PFSK-1 (cell line): Measurements from ENCODE around the gene PPM1F.

Experiments
- FOXP2 ChIP-seq: optimal IDR thresholded peaks from 2 replicates; pipeline ENCODE3; 2011; ENCODE audit warnings: borderline replicate concordance, control low read depth, inconsistent platforms; ENCODE audit not compliant: insufficient read depth; ENCODE audit errors: extremely low read length, extremely low read depth
- POLR2AphosphoS5 ChIP-seq: IDR thresholded peaks from 2 replicates; pipeline ENCODE4 v1.6.1; 2012; ENCODE audit warnings: low read depth, mild to moderate bottlenecking, control low read depth, low read length, moderate library complexity
- SIN3A ChIP-seq: IDR thresholded peaks from 2 replicates; pipeline ENCODE4 v1.6.1; 2012; ENCODE audit warnings: mild to moderate bottlenecking, low read length, moderate library complexity, borderline replicate concordance; ENCODE audit not compliant: insufficient read depth
- TAF1 ChIP-seq: IDR thresholded peaks from 2 replicates; pipeline ENCODE4 v1.6.1; 2012; ENCODE audit warnings: low read length, control low read depth, borderline replicate concordance; ENCODE audit not compliant: insufficient read depth
- TF ChIP-seq, protein P1 (sequence below), 2 experiments: IDR thresholded peaks; 2 replicates each; pipeline versions ENCODE4 v1.6.1 to v1.8.0; 2011 to 2012; ENCODE audit warnings: low read depth in 2 of 2, low read length in 2 of 2, control low read depth in 1 of 2, inconsistent platforms in 1 of 2, mild to moderate bottlenecking in 1 of 2, moderate library complexity in 1 of 2; ENCODE audit not compliant: insufficient read depth in 1 of 2

PPM1F gene

DNA sequence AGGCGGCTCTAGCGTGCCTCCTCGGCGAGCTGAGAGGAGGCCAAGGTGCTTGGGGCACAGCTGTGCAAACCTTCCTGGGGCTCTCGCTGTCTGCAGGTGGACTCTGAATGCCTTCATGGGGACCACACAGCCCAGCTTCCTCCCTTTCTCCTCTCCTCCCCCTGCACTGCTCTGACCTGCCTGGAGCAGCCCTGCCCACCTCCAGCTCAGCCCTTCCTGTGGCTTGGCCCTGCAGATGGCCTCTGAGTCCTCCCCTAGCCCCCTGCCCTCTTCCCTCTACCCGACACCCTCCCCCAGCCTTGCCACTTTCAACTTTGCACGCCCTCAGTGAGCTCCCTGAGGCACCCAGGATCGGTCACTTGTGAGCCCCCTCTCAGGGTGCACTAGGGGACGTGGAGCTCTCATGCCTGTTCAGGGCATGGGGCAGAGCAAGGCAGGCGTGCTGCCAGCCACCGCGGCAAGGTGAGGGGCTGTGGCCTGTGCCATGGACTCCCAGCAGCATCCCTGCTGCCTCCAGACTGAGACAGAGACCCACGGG is 31.4 kb downstream of the PPM1F start:
- TF ChIP-seq FOXP2 (no peak), POLR2AphosphoS5 (no peak), SIN3A (no peak), TAF1 (no peak)
- TF ChIP-seq, protein P1, sequence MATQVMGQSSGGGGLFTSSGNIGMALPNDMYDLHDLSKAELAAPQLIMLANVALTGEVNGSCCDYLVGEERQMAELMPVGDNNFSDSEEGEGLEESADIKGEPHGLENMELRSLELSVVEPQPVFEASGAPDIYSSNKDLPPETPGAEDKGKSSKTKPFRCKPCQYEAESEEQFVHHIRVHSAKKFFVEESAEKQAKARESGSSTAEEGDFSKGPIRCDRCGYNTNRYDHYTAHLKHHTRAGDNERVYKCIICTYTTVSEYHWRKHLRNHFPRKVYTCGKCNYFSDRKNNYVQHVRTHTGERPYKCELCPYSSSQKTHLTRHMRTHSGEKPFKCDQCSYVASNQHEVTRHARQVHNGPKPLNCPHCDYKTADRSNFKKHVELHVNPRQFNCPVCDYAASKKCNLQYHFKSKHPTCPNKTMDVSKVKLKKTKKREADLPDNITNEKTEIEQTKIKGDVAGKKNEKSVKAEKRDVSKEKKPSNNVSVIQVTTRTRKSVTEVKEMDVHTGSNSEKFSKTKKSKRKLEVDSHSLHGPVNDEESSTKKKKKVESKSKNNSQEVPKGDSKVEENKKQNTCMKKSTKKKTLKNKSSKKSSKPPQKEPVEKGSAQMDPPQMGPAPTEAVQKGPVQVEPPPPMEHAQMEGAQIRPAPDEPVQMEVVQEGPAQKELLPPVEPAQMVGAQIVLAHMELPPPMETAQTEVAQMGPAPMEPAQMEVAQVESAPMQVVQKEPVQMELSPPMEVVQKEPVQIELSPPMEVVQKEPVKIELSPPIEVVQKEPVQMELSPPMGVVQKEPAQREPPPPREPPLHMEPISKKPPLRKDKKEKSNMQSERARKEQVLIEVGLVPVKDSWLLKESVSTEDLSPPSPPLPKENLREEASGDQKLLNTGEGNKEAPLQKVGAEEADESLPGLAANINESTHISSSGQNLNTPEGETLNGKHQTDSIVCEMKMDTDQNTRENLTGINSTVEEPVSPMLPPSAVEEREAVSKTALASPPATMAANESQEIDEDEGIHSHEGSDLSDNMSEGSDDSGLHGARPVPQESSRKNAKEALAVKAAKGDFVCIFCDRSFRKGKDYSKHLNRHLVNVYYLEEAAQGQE (IDR thresholded peaks at IDR 0.05; ENCODE audit: insufficient read depth in 1 of 2, low read depth in 2 of 2, low read length in 2 of 2): no peak

DNA sequence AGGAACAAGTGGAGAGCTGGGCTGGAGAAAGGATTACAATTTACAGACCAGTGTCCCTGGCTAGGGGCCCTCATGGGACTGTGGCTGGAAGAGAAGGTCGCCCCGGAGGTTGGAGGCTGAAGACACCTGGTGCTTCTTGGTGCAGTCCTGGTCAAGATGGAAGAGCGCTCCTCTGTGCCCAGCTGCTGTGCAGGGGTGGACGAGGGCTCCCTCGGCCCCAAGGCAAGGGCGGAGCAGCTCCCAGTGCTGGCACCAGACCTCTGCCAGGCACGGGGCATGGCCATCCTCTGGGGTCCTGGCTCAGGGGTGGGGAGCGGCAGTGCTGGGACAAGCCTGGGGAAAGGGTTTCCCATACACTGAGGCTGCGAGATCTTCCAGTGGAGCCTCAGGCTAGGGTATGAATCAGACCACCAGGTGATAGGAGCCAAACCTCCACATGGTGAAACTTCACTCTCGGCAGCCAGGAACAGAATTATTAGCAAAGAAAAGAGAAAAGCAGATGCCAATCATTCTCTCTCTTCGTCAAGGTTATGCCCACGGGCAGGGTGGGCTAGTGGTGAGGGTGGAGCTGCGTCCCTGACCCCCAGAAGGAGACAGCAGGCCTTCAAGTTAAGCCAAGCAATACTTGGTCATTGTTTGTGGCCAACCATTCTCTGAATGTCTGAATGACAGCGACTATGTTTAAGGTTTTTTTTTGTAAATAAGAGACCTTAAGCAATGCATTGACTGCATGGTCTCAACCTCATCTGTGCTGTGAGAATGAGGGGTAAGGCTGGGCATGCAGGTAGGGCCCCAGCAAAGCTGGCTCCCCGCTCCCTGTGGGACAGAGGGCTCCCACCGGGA is 32.1 kb downstream of the PPM1F start:
- no peak for TF ChIP-seq SIN3A
- no peak for TF ChIP-seq TAF1
- no peak for TF ChIP-seq FOXP2
- TF ChIP-seq POLR2AphosphoS5: no peak
- TF ChIP-seq, protein P1 (IDR thresholded peaks at IDR 0.05; ENCODE audit: insufficient read depth in 1 of 2, low read depth in 2 of 2, low read length in 2 of 2): no peak

DNA sequence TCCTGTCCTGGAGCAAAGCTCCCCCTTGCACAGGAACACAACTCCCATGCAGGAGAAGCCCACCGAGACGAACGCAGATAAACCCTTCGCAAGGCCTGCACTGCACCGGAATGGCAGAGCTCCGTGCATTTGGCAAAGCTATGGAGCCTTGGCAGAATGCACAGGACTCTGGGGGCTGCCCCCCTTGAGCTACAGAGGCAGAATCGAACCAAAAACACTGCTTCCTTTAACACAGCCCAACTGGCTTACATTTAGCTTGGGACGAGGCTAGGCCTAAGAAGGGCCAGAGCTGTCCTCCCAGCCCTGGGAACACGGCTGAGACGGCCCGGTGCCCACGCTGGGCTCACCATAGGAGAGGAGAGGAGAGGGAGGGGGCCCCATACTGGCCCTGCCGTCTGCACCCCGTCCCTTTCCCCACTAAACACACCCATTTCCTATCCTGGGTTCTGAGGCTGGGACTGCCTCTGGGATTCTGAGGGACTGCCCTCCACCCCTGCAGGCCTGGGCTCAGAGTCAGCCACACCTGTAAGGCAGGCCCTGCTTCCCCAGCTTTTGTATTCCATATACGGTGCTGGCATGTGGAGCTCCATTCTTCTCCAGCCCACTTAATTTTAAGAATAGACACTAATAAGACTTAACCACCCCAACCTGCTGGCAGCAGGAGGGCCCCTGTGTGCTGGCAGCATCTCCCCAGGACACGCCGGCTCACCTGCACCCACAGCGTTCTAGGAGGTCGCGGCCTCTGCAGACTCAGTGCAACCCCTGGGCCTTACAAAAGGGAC is 32.9 kb downstream of the PPM1F start:
- TF ChIP-seq SIN3A (no peak), POLR2AphosphoS5 (no peak), TAF1 (no peak), FOXP2 (no peak)
- TF ChIP-seq, protein P1 (IDR thresholded peaks at IDR 0.05; ENCODE audit: insufficient read depth in 1 of 2, low read depth in 2 of 2, low read length in 2 of 2): no peak

DNA sequence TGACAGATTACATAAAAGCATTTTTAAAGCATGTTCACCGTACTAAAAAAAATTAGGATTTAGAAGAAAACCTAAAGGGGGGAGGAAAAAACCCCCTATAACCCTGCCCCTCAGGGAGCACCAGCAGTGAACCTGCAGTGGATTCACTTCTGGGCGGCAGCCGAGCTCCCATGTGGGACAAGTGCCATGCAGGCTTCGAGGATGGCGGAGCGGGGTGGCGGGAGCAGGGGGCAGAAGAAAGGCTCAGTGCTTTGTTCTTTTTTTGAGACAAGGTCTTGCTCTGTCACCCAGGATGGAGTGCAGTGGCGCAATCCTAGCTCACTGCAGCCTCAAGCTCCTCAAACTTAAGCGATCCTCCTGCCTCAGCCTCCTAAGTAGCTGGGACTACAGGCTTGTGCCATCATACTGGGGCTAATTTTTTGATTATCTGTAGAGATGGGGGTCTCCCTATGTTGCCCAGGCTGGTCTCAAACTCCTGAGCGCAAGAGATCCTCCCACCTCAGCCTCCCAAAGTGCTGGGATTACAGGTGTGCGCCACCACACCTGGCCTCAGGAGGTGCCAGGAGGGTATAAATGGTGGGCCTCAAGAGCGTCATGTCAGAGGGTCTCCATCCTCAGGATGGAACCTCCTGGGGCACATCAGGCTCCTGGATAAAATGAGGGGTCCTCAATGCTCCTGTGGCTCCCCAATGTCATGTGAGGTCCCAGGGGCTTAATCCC is 34.0 kb downstream of the PPM1F start:
- TF ChIP-seq, protein P1 (IDR thresholded peaks at IDR 0.05; ENCODE audit: insufficient read depth in 1 of 2, low read depth in 2 of 2, low read length in 2 of 2): no peak
- TF ChIP-seq TAF1: no peak
- TF ChIP-seq SIN3A: no peak
- TF ChIP-seq POLR2AphosphoS5: no peak
- TF ChIP-seq FOXP2: no peak
